Thoracic aorta (tissue), 2 donors: ENCODE data around the gene EIF4G3. TPM values are rescaled to one million over a fixed set of nuclear protein-coding genes. Genes with fewer than 3 reads are reported as not detected.

Source experiments
- ATAC-seq: fragments of 150-250 bp; one replicate; pipeline ENCODE4 v1.8.0; 2017; ENCODE audit warnings: low read depth; ENCODE audit not compliant: insufficient number of reproducible peaks, low FRiP score
- DNase-seq: peaks from one replicate; pipeline ENCODE4 v3.0.0-alpha.2; 2020; ENCODE audit warnings: low spot score
- H3K27ac ChIP-seq, 2 donors: fragments of 200-600 bp; sonication (generic); 1 replicate in 1 of 2; 2 replicates in 1 of 2; pipeline ENCODE4 v1.5.1; 2016; ENCODE audit warnings: mild to moderate bottlenecking in 2 of 2, moderate library complexity in 2 of 2
- H3K27me3 ChIP-seq: fragments of 200-600 bp; sonication (generic); replicated peaks from 2 replicates; pipeline ENCODE4 v1.6.0; 2016; ENCODE audit warnings: mild to moderate bottlenecking; ENCODE audit not compliant: insufficient read depth
- H3K36me3 ChIP-seq: fragments of 200-600 bp; sonication (generic); one replicate; pipeline ENCODE4 v1.5.1; 2016
- H3K4me1 ChIP-seq, 2 donors: fragments of 200-600 bp; sonication (generic); 1 replicate in 1 of 2; 2 replicates in 1 of 2; pipeline versions ENCODE4 v1.5.1 to v1.6.0; 2016; ENCODE audit warnings: low read depth in 2 of 2, mild to moderate bottlenecking in 1 of 2; ENCODE audit not compliant: control insufficient read depth in 1 of 2
- H3K4me3 ChIP-seq: fragments of 200-600 bp; sonication (generic); 2 replicates; pipeline ENCODE4 v1.5.1; 2016; ENCODE audit warnings: mild to moderate bottlenecking
- H3K9me3 ChIP-seq: fragments of 200-600 bp; sonication (generic); 2 replicates; pipeline ENCODE4 v1.5.1; 2016
- total RNA-seq, 2 donors: library from RNA; depleted of rRNA; stranded (reverse); fragments of >200 nt; gene quantifications; one replicate each; pipeline versions ENCODE4 v1.1.0 to v1.2.3, GENCODE V29; 2016
- TF ChIP-seq, protein P1 (sequence below): fragments of 200-600 bp; sonication (generic); IDR thresholded peaks from one replicate; pipeline ENCODE4 v1.5.1; 2019; ENCODE audit warnings: antibody characterized with exemption

EIF4G3 gene
- total RNA-seq, 2 donors from 2014 or later = 43.1 to 54.0 TPM

DNA sequence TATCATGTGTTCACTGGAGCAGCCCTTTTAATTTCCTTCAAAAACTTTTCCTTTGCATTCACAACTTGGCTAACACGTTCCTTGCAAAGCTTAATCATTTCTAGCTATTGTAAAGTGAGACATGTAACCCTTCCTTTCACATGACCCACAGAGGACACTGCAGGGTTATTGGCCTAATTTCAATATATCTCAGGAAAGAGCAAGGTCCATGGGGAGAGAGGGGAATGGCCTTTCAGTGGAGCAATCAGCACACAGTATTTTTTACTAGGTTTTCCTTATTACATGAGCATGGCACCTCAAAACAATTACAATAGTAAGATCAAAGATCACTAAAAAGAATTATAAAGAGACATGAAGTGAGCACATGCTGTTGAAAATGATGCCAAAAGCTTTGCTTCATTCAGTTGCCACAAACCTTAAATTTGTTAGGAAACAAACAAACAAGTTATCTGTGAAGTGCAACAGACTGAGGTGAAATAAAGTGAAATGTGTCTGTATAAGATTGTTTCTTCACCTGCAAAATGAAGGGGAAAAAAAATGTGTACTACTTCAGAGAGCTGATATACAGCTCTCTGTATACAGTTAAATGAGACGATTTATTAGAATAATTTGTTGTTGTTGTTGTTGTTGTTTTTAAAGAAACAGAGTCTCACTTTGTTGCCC lies 61.5 kb downstream of the EIF4G3 start:
- Histone ChIP-seq H3K27me3 (no peaks in the 10 kb centered on the region), H3K36me3 (no peaks in the 10 kb centered on the region), H3K9me3 (no peaks in the 10 kb centered on the region), H3K4me1 (no peaks in the 10 kb centered on the region), H3K4me3 (no peak overlapping the region), H3K27ac (no peak overlapping the region)
- TF ChIP-seq, protein P1, sequence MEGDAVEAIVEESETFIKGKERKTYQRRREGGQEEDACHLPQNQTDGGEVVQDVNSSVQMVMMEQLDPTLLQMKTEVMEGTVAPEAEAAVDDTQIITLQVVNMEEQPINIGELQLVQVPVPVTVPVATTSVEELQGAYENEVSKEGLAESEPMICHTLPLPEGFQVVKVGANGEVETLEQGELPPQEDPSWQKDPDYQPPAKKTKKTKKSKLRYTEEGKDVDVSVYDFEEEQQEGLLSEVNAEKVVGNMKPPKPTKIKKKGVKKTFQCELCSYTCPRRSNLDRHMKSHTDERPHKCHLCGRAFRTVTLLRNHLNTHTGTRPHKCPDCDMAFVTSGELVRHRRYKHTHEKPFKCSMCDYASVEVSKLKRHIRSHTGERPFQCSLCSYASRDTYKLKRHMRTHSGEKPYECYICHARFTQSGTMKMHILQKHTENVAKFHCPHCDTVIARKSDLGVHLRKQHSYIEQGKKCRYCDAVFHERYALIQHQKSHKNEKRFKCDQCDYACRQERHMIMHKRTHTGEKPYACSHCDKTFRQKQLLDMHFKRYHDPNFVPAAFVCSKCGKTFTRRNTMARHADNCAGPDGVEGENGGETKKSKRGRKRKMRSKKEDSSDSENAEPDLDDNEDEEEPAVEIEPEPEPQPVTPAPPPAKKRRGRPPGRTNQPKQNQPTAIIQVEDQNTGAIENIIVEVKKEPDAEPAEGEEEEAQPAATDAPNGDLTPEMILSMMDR = no peak
- ATAC-seq = no peak
- no peak for DNase-seq

DNA sequence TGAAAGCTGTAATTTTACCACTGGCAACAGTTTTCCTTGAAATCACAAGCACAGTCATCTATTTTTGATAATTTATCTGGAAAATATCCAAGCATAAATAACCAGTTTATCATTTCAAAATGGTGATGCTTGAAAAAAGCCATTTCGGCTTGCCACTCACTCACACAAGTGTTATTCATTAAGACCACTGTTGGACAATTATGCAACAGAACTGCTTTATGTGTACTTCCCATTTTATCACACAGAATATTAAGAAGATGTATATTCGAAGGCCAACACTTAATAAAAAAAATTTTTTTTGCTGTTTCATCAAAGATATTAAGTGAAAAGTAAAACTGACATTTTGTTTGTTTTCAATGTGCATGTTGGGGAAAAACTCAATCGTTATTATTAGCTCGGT lies 62.3 kb downstream of the EIF4G3 start:
- Histone ChIP-seq H3K4me3 (no peak overlapping the region), H3K27me3 (no peaks in the 10 kb centered on the region), H3K4me1 (no peaks in the 10 kb centered on the region), H3K9me3 (no peaks in the 10 kb centered on the region), H3K36me3 (no peaks in the 10 kb centered on the region), H3K27ac (no peak overlapping the region)
- no peak for DNase-seq
- ATAC-seq = no peak
- TF ChIP-seq, protein P1 = no peak

DNA sequence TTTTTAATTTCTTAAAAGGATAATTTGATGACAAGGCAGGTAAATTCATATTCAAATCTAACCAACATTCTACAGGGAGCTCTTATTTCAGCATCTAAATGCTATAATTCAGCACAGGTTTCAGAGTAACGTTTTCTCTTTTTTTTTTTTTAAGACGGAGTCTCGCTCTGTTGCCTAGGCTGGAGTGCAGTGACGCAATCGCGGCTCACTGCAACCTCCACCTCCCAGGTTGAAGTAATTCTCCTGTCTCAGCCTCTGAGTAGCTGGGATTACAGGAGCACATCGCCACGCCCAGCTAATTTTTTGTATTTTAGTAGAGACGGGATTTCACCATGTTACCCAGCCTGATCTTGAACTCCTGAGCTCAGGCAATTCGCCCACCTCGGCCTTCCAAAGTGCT lies 66.5 kb downstream of the EIF4G3 start:
- H3K27me3 ChIP-seq = no peaks in the 10 kb centered on the region
- no peak overlapping the region for H3K4me3 ChIP-seq
- ATAC-seq = no peak
- H3K27ac ChIP-seq = no peak overlapping the region
- H3K4me1 ChIP-seq = no peaks in the 10 kb centered on the region
- no peaks in the 10 kb centered on the region for H3K9me3 ChIP-seq
- TF ChIP-seq, protein P1 = no peak
- DNase-seq = no peak
- no peaks in the 10 kb centered on the region for H3K36me3 ChIP-seq

DNA sequence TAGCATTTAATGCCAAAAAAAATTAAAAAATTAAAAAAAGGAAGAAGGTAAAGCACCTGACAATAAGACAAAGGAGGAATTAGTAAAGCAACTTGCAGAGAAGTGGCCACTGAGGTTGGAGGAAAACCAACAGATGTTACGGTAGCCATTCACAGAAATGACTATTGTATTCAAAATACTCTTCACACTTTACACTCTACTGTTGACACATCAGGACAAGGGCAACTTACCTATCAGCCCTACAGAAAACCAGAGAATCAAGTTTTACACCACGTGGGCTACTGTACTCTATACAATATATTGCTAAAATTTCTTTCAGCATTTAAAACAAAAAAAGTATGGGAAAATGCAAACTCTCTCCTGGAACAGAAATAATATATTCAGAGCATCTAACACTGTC lies 70.0 kb downstream of the EIF4G3 start:
- TF ChIP-seq, protein P1 = no peak
- no peaks in the 10 kb centered on the region for H3K9me3 ChIP-seq
- H3K36me3 ChIP-seq = peaks cover 5% of the 10 kb centered on the region
- DNase-seq (no peak), ATAC-seq (no peak)
- H3K27me3 ChIP-seq = no peaks in the 10 kb centered on the region
- no peak overlapping the region for H3K4me3 ChIP-seq
- H3K4me1 ChIP-seq = no peaks in the 10 kb centered on the region
- H3K27ac ChIP-seq = no peak overlapping the region

DNA sequence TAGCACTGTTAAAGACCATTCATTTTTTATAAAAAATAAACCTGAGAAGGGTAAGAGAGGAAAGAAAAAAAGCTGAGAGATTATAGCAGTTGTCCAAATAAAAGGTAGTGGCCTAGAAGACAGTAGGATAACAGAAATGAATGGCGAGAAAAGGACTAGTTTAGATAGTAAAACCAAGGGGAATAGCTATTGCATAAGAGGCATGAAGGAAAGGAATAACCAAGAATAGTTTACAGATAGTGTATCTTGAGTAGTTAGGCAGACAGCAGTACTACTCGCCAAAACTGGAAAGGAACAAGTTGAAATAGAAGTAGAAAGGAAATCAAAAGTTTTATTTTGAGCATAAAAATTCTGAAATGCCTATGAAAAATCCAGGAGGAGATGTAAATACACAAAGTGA lies 70.5 kb downstream of the EIF4G3 start:
- no peak for ATAC-seq
- peaks cover 5% of the 10 kb centered on the region for H3K36me3 ChIP-seq

More for the DNA sequence above, 70.5 kb downstream of the EIF4G3 start:
- Histone ChIP-seq H3K27ac (no peak overlapping the region), H3K9me3 (no peaks in the 10 kb centered on the region), H3K4me3 (no peak overlapping the region), H3K4me1 (no peaks in the 10 kb centered on the region), H3K27me3 (no peaks in the 10 kb centered on the region)
- DNase-seq = no peak
- TF ChIP-seq, protein P1 = no peak
